ENCODE results near the gene RIMBP3C. TPM values are rescaled to one million over a fixed set of nuclear protein-coding genes. Genes with fewer than 3 reads are reported as not detected.

The RIMBP3C gene
- total and polyA plus RNA-seq, 10 of the 15 experiments (the other 5 are each of a cell fraction or from before 2014, with no cell fraction given), result 0.03 to 0.23 (median 0.08) TPM; not detected in 4

- TF ChIP-seq RAD51 (IDR thresholded peaks at IDR 0.05) (peak; percentile 75), PBX3 (IDR thresholded peaks at IDR 0.05; ENCODE audit: insufficient replicate concordance, low read depth, low read length) (no peak), ETV6 (conservative IDR thresholded peaks at IDR 0.05 in 1 of 2, IDR thresholded peaks at IDR 0.05 in 1 of 2; ENCODE audit: borderline replicate concordance in 1 of 2, low read depth in 1 of 2) (no peak), IRF3 (IDR thresholded peaks at IDR 0.05) (no peak), ZNF622 (IDR thresholded peaks at IDR 0.05) (no peak), CBFB (IDR thresholded peaks at IDR 0.05; ENCODE audit: low read depth) (peak; percentile 75), TCF7 (IDR thresholded peaks at IDR 0.05; ENCODE audit: borderline replicate concordance) (no peak), IKZF1 (conservative IDR thresholded peaks at IDR 0.05) (peak; percentile 89), HDGF (IDR thresholded peaks at IDR 0.05) (no peak), ZNF207 (IDR thresholded peaks at IDR 0.05; ENCODE audit: borderline replicate concordance) (no peak; the same call in 1 of the 2 replicates), CBX3 (IDR thresholded peaks at IDR 0.05; ENCODE audit: borderline replicate concordance, low read depth) (no peak), NFYB (IDR thresholded peaks at IDR 0.05; ENCODE audit: insufficient read depth, low read depth, low read length) (no peak), MLLT1 (IDR thresholded peaks at IDR 0.05) (peak; percentile 93), NR2C1 (IDR thresholded peaks at IDR 0.05) (no peak), NR2C2 (IDR thresholded peaks at IDR 0.05; ENCODE audit: borderline replicate concordance, control insufficient read depth, insufficient read length, low read depth) (no peak), BHLHE40 (IDR thresholded peaks at IDR 0.05; ENCODE audit: borderline replicate concordance in 1 of 2, low read depth in 2 of 2, low read length in 1 of 2) (peak; percentile 49 to 59; a peak in 2 of 4 replicates), POU2F2 (IDR thresholded peaks at IDR 0.05; ENCODE audit: borderline replicate concordance, low read depth, low read length) (no peak)
- TF ChIP-seq, protein P1, sequence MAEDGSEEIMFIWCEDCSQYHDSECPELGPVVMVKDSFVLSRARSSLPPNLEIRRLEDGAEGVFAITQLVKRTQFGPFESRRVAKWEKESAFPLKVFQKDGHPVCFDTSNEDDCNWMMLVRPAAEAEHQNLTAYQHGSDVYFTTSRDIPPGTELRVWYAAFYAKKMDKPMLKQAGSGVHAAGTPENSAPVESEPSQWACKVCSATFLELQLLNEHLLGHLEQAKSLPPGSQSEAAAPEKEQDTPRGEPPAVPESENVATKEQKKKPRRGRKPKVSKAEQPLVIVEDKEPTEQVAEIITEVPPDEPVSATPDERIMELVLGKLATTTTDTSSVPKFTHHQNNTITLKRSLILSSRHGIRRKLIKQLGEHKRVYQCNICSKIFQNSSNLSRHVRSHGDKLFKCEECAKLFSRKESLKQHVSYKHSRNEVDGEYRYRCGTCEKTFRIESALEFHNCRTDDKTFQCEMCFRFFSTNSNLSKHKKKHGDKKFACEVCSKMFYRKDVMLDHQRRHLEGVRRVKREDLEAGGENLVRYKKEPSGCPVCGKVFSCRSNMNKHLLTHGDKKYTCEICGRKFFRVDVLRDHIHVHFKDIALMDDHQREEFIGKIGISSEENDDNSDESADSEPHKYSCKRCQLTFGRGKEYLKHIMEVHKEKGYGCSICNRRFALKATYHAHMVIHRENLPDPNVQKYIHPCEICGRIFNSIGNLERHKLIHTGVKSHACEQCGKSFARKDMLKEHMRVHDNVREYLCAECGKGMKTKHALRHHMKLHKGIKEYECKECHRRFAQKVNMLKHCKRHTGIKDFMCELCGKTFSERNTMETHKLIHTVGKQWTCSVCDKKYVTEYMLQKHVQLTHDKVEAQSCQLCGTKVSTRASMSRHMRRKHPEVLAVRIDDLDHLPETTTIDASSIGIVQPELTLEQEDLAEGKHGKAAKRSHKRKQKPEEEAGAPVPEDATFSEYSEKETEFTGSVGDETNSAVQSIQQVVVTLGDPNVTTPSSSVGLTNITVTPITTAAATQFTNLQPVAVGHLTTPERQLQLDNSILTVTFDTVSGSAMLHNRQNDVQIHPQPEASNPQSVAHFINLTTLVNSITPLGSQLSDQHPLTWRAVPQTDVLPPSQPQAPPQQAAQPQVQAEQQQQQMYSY (CRISPR knock-in tag; IDR thresholded peaks at IDR 0.05), result no peak
Observed at GRCh38 chr22:21587803-21588611, 36.7 kb upstream of the RIMBP3C start (continued).

All from GM12878 (cell line).